T47D (cell line): Measurements from ENCODE around the gene ANKFN1.
"Not testable (repeated sequence)": the region's sequence is repeated elsewhere in the genome, so short reads cannot be mapped to it uniquely, and the experiment has no call there.

ENCODE experiments used
- DNase-seq, 2 experiments: peaks; one replicate each; pipeline versions ENCODE4 v3.0.0 to v3.0.0-alpha.2; 2011 to 2012; ENCODE audit warnings: low read depth in 1 of 2, low spot score in 1 of 2
- JUND ChIP-seq: IDR thresholded peaks from 2 replicates; pipeline ENCODE4 v1.6.1; 2012; ENCODE audit warnings: low read depth
- in situ Hi-C: cut with HindIII; loops from 2 replicates; pipeline ENCODE4 v1.10.0; 2016; ENCODE audit warnings: low sequenced_read_pairs, low pct_unique_long_range_greater_than_20kb

Gene ANKFN1

DNA sequence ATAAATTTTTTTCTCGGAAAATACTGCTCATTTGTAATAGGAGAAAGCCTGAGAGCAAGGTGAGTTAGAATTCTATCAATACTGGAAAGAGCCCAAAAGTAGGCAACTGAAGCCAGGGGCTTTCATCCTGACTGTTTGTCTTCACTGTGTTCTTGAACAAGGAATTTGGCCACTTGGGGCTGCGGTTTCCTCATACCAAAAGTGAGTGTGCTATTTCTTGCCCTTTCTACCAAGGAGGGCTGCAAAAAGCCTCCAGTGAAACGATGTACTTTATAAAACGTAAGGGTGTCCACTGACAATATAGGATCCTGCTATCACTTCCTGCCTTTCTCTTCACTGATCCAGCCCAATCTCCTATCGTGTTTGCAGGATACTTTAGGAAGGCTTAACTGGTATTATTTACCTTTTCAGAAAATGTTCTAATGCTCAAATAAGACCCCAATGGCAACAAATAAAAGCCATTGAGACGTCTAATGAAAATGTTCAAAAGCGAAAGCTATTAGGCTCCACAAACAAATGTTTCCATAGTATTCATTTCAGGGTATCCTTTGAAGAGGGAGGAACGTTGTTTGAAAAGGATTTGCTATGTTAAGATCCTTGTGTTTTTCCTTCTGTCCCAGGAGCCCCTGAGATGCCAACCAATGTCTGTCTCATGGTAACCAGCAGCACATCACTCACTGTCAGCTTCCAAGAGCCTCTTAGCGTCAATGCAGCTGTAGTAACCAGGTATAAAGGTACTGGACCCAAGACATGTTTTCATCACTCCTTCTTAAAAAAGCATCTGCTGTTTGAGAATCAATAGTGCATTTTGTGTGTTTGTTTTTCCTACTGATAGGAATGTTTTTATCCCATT is 220.9 kb downstream of the ANKFN1 start:
- 0 out of 2 replicates have a peak, but pooled peaks have one; percentile 12 for TF ChIP-seq JUND
- in situ Hi-C loops: no loop called here
- no peak for DNase-seq

DNA sequence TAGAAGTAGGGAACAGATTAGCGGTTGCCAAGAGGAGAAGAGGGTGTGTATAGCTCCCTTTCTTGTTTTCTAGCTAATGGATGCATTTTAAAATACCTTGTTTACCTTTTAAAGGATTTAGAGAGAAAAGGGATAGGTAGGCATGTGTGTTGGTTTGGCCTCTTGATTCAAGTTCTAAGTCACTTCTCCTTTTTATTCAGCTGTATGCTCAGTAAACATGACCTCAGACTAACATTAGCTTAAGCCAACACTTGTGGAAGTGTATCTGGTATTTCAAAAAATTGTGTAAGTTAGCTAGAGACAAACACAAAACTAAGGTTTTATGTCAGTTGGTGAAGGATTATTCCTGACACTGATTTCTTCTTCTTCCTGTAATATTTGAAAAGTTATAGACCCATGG is 236.1 kb downstream of the ANKFN1 start:
- in situ Hi-C loops: no loop called here

DNA sequence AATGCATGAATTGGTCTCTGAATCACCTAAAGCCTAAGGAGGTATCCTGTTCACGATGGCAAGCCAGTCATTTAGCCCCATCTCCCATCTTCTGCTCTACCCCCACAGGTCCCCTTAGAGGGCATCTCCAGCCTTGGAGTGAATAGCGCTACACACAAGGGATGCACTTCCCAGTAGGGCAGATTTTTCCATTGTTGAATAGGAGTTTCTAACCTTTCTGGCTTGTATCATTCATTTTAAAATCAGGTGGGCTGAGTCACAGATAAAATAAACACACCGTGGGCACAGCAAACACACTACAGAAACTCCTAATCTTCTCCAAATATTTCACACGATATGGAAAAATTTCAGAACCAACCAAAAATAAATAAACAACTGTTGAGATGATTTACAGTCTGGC is 239.0 kb downstream of the ANKFN1 start:
- in situ Hi-C loops: no loop called here
- no peak for TF ChIP-seq JUND

More for the DNA sequence above, 236.1 kb downstream of the ANKFN1 start:
- no peak for TF ChIP-seq JUND
- DNase-seq: peak in 1 of 2 experiments; percentile 44

DNA sequence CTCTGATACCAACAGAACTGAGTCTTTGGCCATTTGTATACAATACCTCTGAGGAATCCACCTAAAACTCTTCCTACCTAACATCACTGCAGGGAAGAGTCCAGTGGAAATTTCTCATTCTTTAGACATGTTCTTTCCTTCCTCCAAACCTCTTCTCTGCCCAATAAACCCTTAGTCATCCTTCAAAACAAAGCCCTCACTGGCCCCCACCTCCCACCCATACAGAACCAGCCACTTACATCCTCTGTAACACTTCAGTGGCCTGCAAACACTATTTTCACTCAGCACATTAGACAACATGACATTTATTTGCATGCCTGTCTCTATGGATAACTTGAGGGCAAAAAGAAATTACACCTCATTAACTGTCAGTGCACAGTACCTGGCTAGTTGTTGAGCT is 239.9 kb downstream of the ANKFN1 start:
- DNase-seq: no peak
- in situ Hi-C loops: no loop called here
- no peak for TF ChIP-seq JUND

More for the DNA sequence above, 239.0 kb downstream of the ANKFN1 start:
- DNase-seq: no peak

GRCh38 chr17:56395787-56396186 is 242.5 kb downstream of the ANKFN1 start:
- TF ChIP-seq JUND: no peak
- no peak for DNase-seq
- in situ Hi-C loops: no loop called here

- TF ChIP-seq JUND: no peak
- in situ Hi-C loops: no loop called here
- no peak for DNase-seq
Measured at GRCh38 chr17:56407086-56407485, 253.8 kb downstream of the ANKFN1 start.

DNA sequence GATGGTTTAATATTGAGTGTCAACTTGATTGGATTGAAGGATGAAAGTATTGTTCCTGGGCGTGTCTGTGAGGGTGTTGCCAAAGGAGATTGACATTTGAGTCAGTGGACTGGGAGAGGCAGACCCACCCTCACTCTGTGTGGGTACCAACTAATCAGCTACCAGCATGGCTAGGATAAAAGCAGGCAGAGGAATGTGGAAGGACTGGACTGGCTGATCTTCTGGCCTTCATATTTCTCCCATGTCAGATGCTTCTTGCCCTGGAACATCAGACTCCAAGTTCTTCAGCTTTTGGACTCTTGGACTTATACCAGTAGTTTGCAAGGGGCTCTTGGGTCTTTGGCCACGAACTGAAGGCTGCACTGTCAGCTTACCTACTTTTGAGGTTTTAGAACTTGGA is 259.1 kb downstream of the ANKFN1 start:
- in situ Hi-C loops, DNase-seq: not testable (repeated sequence)

- in situ Hi-C loops: no loop called here
- TF ChIP-seq JUND: no peak
- no peak for DNase-seq
Measured at GRCh38 chr17:56416682-56417351, 263.5 kb downstream of the ANKFN1 start.

GRCh38 chr17:56424005-56424404 is 270.7 kb downstream of the ANKFN1 start:
- in situ Hi-C loops: no loop called here

DNA sequence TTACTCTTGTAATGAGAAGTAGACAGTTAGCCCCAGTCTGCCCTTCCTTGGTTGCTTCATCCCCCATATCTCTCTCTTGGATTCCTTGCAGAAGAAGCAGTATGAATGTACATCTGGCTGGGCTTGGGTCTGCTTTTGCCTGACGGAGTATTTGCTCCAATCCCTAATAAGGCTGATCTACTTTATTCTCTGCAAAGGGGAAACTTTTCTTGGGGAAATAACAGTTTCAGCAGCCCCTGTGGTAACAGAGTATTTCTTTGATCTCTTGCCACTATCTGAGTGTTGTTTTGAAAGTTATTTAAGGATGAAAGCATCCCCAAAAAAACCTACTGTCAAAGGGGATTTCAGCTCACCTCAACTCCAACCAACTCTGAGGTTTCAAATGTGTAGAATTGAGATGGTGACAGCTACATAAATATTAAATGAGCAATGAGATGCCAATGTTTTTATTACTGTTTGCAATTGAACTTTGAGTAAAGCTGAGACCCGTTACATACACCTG is 271.3 kb downstream of the ANKFN1 start:
- no peak for TF ChIP-seq JUND
- in situ Hi-C loops: no loop called here
- no peak for DNase-seq

More at GRCh38 chr17:56424005-56424404, 270.7 kb downstream of the ANKFN1 start:
- DNase-seq: no peak
- no peak for TF ChIP-seq JUND

DNA sequence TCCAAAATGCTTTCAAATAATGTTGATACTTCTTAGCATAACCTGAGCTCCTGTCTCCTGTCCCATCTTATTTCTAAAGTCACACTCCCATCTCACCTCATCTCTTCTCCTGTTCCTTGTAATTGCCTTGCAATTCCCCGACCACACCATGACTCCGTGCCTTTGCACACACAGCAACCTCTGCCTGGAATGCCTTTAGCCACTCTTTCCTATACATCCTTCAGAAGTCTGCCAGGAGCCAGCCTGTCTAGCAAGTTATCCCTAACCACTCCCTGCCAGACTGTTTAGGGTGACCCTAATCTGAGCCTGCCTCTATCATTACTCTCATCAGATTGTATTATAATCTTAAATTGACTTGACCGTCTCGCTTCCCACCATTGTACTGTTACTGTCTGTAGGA is 272.2 kb downstream of the ANKFN1 start:
- in situ Hi-C loops: no loop called here
- TF ChIP-seq JUND: no peak
- peak in 1 of 2 experiments; percentile 28 for DNase-seq

GRCh38 chr17:56426901-56427300 is 273.6 kb downstream of the ANKFN1 start:
- DNase-seq: no peak
- in situ Hi-C loops: no loop called here
- no peak for TF ChIP-seq JUND

DNA sequence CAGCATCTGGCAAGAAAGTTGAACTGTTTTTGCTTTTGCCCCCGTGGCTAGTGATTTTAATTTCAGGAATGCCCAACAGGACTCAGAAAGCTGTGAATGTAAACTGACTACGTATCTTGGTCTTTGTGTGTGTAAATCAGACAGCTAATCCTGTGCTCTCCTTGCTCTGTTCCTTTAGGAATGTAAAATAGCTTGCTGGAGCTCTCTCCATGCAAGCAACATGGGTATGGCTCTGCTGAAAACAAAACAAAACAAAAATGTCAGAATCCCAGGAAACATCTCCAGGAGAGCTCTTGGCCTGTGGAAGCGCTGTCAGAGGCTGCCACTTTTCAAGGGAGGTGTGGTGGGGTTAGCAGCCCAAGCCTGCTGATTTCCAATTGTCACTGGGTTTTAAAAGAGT is 278.5 kb downstream of the ANKFN1 start:
- TF ChIP-seq JUND: no peak
- in situ Hi-C loops: no loop called here
- no peak for DNase-seq
